K562 (cell line): ENCODE measurements around the gene DUSP10. TPM values are rescaled to one million over a fixed set of nuclear protein-coding genes. Genes with fewer than 3 reads are reported as not detected.

Experiments used
- C11orf30 ChIP-seq: fragments of 450-650 bp; IDR thresholded peaks from 2 replicates; pipeline ENCODE4 v1.6.1; 2016; ENCODE audit warnings: low read depth, mild to moderate bottlenecking
- CBX1 ChIP-seq: sonication (generic); IDR thresholded peaks from 2 replicates; pipeline ENCODE4 v1.6.1; 2016; ENCODE audit warnings: antibody characterized with exemption, low read depth, mild to moderate bottlenecking
- CHD2 ChIP-seq: IDR thresholded peaks from 2 replicates; pipeline ENCODE4 v1.6.1; 2011; ENCODE audit warnings: low read depth, low read length
- CREM ChIP-seq: IDR thresholded peaks from 2 replicates; pipeline ENCODE4 v1.6.1; 2014; ENCODE audit warnings: antibody characterized with exemption, low read depth
- CSDE1 ChIP-seq, 2 experiments: fragments of 450-650 bp; IDR thresholded peaks; 2 replicates each; pipeline ENCODE4 v1.6.1; 2016; ENCODE audit warnings: mild to moderate bottlenecking in 1 of 2
- DLX4 ChIP-seq: fragments of 250-450 bp; sonication (Bioruptor Pico); IDR thresholded peaks from 2 replicates; pipeline ENCODE4 v1.6.1; 2021; ENCODE audit warnings: mild to moderate bottlenecking
- ETS2 ChIP-seq: IDR thresholded peaks from 2 replicates; pipeline ENCODE4 v1.6.1; 2016; ENCODE audit warnings: borderline replicate concordance, missing genetic modification characterization, mild to moderate bottlenecking, moderate library complexity, missing compliant biosample characterization; ENCODE audit not compliant: poor library complexity, severe bottlenecking
- GATAD2A ChIP-seq: fragments of 450-650 bp; IDR thresholded peaks from 2 replicates; pipeline ENCODE4 v1.6.1; 2017
- ILF3 ChIP-seq: fragments of 450-650 bp; IDR thresholded peaks from 2 replicates; pipeline ENCODE4 v1.6.1; 2018; ENCODE audit warnings: antibody characterized with exemption, mild to moderate bottlenecking, moderate library complexity, borderline replicate concordance
- LEF1 ChIP-seq: fragments of 450-650 bp; IDR thresholded peaks from 2 replicates; pipeline ENCODE4 v1.6.1; 2016; ENCODE audit warnings: mild to moderate bottlenecking
- MEIS2 ChIP-seq: fragments of 450-650 bp; IDR thresholded peaks from 2 replicates; pipeline ENCODE4 v1.6.1; 2014; ENCODE audit warnings: mild to moderate bottlenecking; ENCODE audit not compliant: partially characterized antibody
- PTTG1 ChIP-seq: fragments of 450-650 bp; IDR thresholded peaks from 2 replicates; pipeline ENCODE4 v1.6.1; 2016; ENCODE audit warnings: low read depth, mild to moderate bottlenecking, missing genetic modification characterization, missing compliant biosample characterization
- RBM14 ChIP-seq: fragments of 200-400 bp; formaldehyde crosslinking; IDR thresholded peaks from 2 replicates; pipeline ENCODE4 v1.6.1; 2018; ENCODE audit warnings: low read depth, mild to moderate bottlenecking, low read length, moderate library complexity, borderline replicate concordance; ENCODE audit not compliant: insufficient read depth
- SRSF1 ChIP-seq: fragments of 200-400 bp; formaldehyde crosslinking; IDR thresholded peaks from 2 replicates; pipeline ENCODE4 v1.6.1; 2017; ENCODE audit warnings: mild to moderate bottlenecking, low read depth, low read length, moderate library complexity
- YBX1 ChIP-seq: fragments of 450-650 bp; IDR thresholded peaks from 2 replicates; pipeline ENCODE4 v1.7.1; 2016; ENCODE audit warnings: mild to moderate bottlenecking
- ZBTB1 ChIP-seq: sonication (generic); formaldehyde crosslinking; IDR thresholded peaks from 2 replicates; pipeline ENCODE4 v1.8.1; 2023; ENCODE audit warnings: missing genetic modification reagents, low read depth, mild to moderate bottlenecking, borderline replicate concordance
- ZBTB17 ChIP-seq: fragments of 450-650 bp; formaldehyde crosslinking; IDR thresholded peaks from 2 replicates; pipeline ENCODE4 v1.4.0; 2020; ENCODE audit warnings: mild to moderate bottlenecking
- ZBTB49 ChIP-seq: sonication (generic); formaldehyde crosslinking; IDR thresholded peaks from 2 replicates; pipeline ENCODE4 v1.8.0; 2022; ENCODE audit warnings: missing genetic modification reagents, mild to moderate bottlenecking, borderline replicate concordance
- ZFP36 ChIP-seq: fragments of 150-350 bp; IDR thresholded peaks from 2 replicates; pipeline ENCODE4 v1.6.1; 2018; ENCODE audit warnings: low read length, low read depth; ENCODE audit not compliant: partially characterized antibody
- ZNF24 ChIP-seq: fragments of 450-650 bp; IDR thresholded peaks from 2 replicates; pipeline ENCODE4 v1.6.1; 2016
- ZNF280A ChIP-seq: fragments of 450-650 bp; IDR thresholded peaks from 2 replicates; pipeline ENCODE4 v1.6.1; 2018; ENCODE audit warnings: mild to moderate bottlenecking, low read depth; ENCODE audit not compliant: partially characterized antibody
- ZNF696 ChIP-seq: fragments of 250-450 bp; sonication (Bioruptor Pico); conservative IDR thresholded peaks from 2 replicates; pipeline ENCODE4 v1.4.0; 2020; ENCODE audit warnings: mild to moderate bottlenecking, moderate library complexity
- ZNF780A ChIP-seq: fragments of 250-450 bp; sonication (Bioruptor Pico); IDR thresholded peaks from 2 replicates; pipeline ENCODE4 v1.5.0; 2021; ENCODE audit warnings: mild to moderate bottlenecking
- ZSCAN29 ChIP-seq: fragments of 450-650 bp; IDR thresholded peaks from 2 replicates; pipeline ENCODE4 v1.6.1; 2017
- polyA plus RNA-seq, 8 experiments: library from polyadenylated mRNA; depleted of rRNA in 4 of 8; stranded (reverse) in 5 of 8; unstranded in 3 of 8; fragments of >200 nt; fragmentation: Nextera tagmentation in 2 of 8; fragmentation: Illumina TruSeq in 1 of 8; extraction: Ambion mirVana in 2 of 8; extraction: Trizol in 1 of 8; gene quantifications; 2 replicates each; pipeline versions ENCODE4 v1.2.1 to v1.2.3, GENCODE V29; 2011 to 2014; ENCODE audit warnings: inconsistent platforms in 1 of 8, missing spikeins in 1 of 8
- total RNA-seq, 7 experiments: library from RNA; depleted of rRNA in 6 of 7; stranded (reverse); fragments of >200 nt in 6 of 7; fragmentation: Illumina TruSeq in 2 of 7; extraction: Trizol in 2 of 7; gene quantifications; 2 replicates each; pipeline versions ENCODE4 v1.2.1 to v1.2.3, GENCODE V29; 2011 to 2021; ENCODE audit warnings: low replicate concordance in 1 of 7
- TF ChIP-seq, protein P1 (sequence below): sonication (generic); formaldehyde crosslinking; IDR thresholded peaks from 2 replicates; pipeline ENCODE4 v1.8.0; 2022; ENCODE audit warnings: missing genetic modification reagents, mild to moderate bottlenecking, borderline replicate concordance

Gene DUSP10
- total and polyA plus RNA-seq, 9 of the 15 experiments (the other 6 are each of a cell fraction or from before 2014, with no cell fraction given): 1.7 to 8.3 (median 6.1) TPM

DNA sequence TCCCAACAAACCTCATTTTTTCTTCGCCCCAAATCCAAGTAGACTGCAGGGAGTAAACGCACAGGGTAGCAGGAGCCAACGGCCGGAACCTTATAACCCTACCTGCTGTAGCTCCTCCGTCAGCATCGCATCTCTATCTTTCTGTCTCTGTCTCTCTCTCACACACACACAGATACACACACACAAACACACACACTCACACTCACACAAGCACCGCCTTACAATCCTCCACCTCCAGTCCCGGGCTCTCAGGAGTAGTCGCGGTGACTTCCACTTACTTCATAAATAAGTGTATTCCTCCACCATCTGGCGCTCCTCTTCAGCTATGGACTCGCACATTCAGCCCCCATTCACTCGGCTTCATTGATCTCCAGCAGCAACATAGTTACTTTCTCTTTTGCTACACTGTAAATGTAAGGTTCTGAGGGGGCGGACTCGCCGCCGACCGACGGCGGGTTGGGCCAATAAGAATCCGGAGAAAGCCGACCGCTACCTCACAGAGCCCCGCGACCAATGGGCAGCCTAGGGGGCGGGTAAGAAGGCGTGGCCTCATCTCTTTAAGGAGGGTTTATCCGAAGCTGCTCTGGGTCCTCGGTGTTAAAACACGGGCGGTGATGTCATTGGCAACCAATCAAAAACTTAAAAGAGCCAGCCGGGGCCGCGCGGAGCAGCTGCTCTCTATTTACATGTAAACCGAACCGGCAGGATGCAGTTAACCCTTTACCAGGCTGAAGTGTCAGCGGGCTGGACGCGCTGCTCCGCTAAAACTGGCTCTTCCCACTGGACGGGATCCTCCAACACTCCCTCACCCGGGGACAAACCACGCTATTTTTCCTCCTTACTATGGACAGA, at the start of gene DUSP10 (continued):
- TF ChIP-seq DLX4: no peak
- TF ChIP-seq GATAD2A: no peak
- TF ChIP-seq CREM: peak; percentile 75
- no peak for TF ChIP-seq ZNF280A
- TF ChIP-seq CBX1: no peak
- no peak for TF ChIP-seq RBM14
- TF ChIP-seq, protein P1, sequence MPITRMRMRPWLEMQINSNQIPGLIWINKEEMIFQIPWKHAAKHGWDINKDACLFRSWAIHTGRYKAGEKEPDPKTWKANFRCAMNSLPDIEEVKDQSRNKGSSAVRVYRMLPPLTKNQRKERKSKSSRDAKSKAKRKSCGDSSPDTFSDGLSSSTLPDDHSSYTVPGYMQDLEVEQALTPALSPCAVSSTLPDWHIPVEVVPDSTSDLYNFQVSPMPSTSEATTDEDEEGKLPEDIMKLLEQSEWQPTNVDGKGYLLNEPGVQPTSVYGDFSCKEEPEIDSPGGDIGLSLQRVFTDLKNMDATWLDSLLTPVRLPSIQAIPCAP: no peak
- no peak for TF ChIP-seq ETS2 (tag)
- no peak for TF ChIP-seq ZNF780A (CRISPR knock-in tag)
- TF ChIP-seq LEF1: no peak; the same call in 1 of the 2 replicates
- TF ChIP-seq ZFP36: peak; percentile 10
- TF ChIP-seq CHD2: peak; percentile 70
- TF ChIP-seq MEIS2: peak; percentile 30
- TF ChIP-seq ZNF696 (CRISPR knock-in tag): no peak
- no peak; the same call in 1 of the 2 replicates for TF ChIP-seq ZBTB1
- TF ChIP-seq ZSCAN29: no peak
- no peak; a peak in 1 of 4 replicates for TF ChIP-seq CSDE1 (IDR thresholded peaks at IDR 0.05)
- no peak for TF ChIP-seq ZNF24
- TF ChIP-seq YBX1: no peak
- no peak for TF ChIP-seq PTTG1 (tag)
- no peak for TF ChIP-seq ZBTB17
- no peak for TF ChIP-seq ILF3
- TF ChIP-seq ZBTB49 (CRISPR knock-in tag): no peak
- TF ChIP-seq SRSF1: no peak
- no peak for TF ChIP-seq C11orf30
